Activated naive CD4-positive, alpha-beta T cell treated with anti-CD3 and anti-CD28 coated beads, Interleukin-2, amount 50 U/mL, for 72 hours (primary cell): ENCODE data around the gene NEK9. TPM values are rescaled to one million over a fixed set of nuclear protein-coding genes. Genes with fewer than 3 reads are reported as not detected.

Experiments used
- ATAC-seq, 2 donors: fragments of 150-1000 bp; cut with Tn5 transposase; 2 replicates each; pipeline ENCODE4 v1.10.0; 2021; ENCODE audit warnings: mild to moderate bottlenecking in 2 of 2, moderate library complexity in 2 of 2
- DNase-seq, 2 donors: peaks; one replicate each; pipeline ENCODE4 v3.0.0; 2021 to 2022; ENCODE audit warnings: low spot score in 2 of 2
- H3K27ac Mint-ChIP-seq, 2 donors: one replicate each; pipeline ENCODE4 v1.8.0; 2022; ENCODE audit warnings: mild to moderate bottlenecking in 2 of 2, mixed read lengths in 2 of 2
- H3K36me3 Mint-ChIP-seq, 2 donors: one replicate each; pipeline ENCODE4 v1.8.0; 2022; ENCODE audit warnings: mixed read lengths in 2 of 2
- H3K9me3 Mint-ChIP-seq, 2 donors: one replicate each; pipeline ENCODE4 v1.8.0; 2022; ENCODE audit warnings: mixed read lengths in 2 of 2
- total RNA-seq, 2 donors: library from RNA; stranded (reverse); gene quantifications; one replicate each; pipeline ENCODE4 v1.2.3, GENCODE V29; 2022

NEK9 gene
- total RNA-seq, 2 donors from 2014 or later: 47.9 to 63.1 TPM

DNA sequence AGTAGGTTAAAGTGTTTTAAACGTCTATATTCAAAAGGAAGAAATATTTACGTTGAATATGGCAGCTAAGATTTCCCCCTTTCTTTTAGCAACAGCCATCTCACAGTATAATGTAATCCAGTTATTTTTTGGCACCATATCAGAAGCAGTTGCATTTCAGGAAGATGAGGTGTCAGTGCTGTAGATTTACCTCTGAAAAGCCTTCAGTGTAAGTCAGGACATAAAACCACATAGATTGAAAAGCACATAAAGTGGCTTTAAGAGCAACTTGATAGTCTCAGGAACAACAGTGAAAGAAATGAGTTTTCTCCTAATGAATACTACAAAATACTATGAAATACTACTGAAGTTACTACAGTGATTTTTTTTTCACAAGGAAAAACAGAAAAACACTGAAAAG is 82.5 kb downstream of the NEK9 start:
- H3K9me3 Mint-ChIP-seq: no peaks in the 10 kb centered on the region
- ATAC-seq: peak in 1 of 2 donors; percentile 83
- peak overlapping the region in 1 of 2 donors; percentile 8 for H3K27ac Mint-ChIP-seq
- peaks cover 16 to 29% of the 10 kb centered on the region in 2 donors for H3K36me3 Mint-ChIP-seq
- DNase-seq: no peak

DNA sequence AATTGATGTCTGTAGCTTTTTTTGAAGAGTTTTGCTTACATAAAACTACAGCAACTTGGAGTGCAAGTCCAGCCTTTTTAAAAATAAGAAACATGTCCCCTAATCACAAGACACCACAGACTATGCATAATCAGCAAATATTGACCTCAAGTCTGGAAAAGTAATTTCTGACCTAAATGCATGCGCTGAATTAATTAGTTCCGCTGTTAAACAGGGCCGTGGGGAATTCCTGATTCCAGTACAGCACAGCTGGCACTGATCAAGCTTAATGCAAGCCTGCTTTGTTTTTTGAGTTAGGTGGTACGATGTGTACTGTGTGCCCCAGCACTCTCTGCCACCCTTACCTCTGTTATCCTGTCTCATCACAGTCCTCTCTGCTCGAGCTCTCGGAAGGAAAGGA is 84.8 kb downstream of the NEK9 start:
- DNase-seq (no peak), ATAC-seq (no peak)
- Mint-ChIP-seq H3K27ac (no peak overlapping the region), H3K9me3 (no peaks in the 10 kb centered on the region), H3K36me3 (peaks cover 0 to 17% of the 10 kb centered on the region in 2 donors)

DNA sequence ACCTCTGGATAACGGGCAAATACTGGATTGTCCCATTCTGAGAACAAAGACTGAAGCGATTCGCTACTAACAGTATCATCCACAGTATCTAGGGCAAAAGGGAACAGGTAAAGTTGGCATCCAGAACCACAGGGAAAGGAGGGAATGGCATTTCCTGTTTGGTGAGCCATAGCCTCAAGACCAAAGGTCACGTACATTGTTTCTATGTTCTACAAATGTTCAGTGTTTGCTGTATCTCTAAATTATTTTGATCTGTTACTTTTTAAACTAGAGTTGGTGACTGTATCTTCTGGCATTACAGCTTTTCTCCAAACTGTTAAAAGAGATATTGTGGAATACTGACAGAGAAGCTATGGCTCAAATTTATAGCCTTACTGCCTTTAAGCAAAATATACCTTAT is 85.2 kb downstream of the NEK9 start:
- H3K27ac Mint-ChIP-seq: no peak overlapping the region
- H3K9me3 Mint-ChIP-seq: no peaks in the 10 kb centered on the region
- DNase-seq: no peak
- H3K36me3 Mint-ChIP-seq: peaks cover 0 to 17% of the 10 kb centered on the region in 2 donors
- ATAC-seq: no peak

DNA sequence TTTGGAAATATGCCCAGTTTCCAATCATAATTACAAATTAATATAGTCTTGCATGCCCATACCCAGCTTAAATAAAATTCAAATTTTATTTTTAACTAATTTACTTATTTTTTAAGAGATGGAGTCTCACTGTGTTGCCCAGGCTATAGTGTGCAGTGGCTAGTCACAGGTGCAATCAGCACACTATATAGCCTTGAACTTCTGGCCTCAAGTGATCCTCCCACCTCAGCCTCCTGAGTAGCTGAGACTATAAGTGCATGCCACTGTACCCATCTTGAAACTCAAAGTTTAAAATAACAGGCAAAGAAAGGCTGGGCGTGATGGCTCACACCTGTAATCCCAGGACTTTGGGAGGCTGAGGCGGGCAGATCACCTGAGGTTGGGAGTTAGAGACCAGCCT is 85.9 kb downstream of the NEK9 start:
- Mint-ChIP-seq H3K27ac (no peak overlapping the region), H3K9me3 (no peaks in the 10 kb centered on the region), H3K36me3 (peaks cover 0 to 12% of the 10 kb centered on the region in 2 donors)
- no peak for DNase-seq
- no peak for ATAC-seq

DNA sequence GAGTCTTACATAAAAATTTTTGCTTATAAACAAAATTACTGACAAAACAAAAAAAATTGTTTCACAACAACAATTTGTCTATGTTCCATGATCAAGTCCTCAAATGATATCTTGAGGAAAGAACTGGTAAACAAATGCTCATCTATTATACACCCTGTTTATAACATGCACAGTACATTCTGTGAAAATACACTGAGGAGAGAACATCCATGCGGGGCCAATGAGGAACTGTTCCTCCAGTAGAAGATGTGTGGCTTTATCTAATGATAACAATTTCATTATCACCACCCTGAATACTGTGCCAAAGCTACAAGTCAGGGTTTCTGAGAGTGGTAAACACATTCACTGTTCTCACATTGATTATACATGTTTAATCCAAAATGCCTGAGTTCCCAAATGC is 86.3 kb downstream of the NEK9 start:
- peaks cover 0 to 12% of the 10 kb centered on the region in 2 donors for H3K36me3 Mint-ChIP-seq

DNA sequence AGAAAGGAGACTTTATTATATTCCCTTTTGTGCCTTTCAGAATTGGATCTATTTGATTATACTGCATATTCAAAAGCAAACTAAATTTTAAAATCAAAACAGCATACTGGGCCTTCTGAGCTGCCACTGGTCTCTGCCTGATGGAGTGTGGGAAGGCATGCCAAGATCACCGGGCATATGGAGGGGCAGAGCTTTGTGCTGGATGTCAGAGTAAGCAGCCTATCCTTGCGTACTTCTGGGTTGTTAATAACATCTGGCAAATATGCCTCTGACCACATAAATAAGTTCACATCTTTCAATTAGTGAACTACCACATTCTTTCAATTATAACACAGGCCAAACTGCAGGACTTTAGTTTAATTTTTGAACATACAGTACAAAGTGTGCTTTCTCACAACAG is 93.9 kb downstream of the NEK9 start:
- H3K27ac Mint-ChIP-seq: no peak overlapping the region
- H3K9me3 Mint-ChIP-seq: no peaks in the 10 kb centered on the region
- DNase-seq (no peak), ATAC-seq (no peak)
- peaks cover 0 to 13% of the 10 kb centered on the region in 2 donors for H3K36me3 Mint-ChIP-seq

More for the DNA sequence above, 86.3 kb downstream of the NEK9 start:
- ATAC-seq (no peak), DNase-seq (no peak)
- Mint-ChIP-seq H3K9me3 (no peaks in the 10 kb centered on the region), H3K27ac (no peak overlapping the region)

DNA sequence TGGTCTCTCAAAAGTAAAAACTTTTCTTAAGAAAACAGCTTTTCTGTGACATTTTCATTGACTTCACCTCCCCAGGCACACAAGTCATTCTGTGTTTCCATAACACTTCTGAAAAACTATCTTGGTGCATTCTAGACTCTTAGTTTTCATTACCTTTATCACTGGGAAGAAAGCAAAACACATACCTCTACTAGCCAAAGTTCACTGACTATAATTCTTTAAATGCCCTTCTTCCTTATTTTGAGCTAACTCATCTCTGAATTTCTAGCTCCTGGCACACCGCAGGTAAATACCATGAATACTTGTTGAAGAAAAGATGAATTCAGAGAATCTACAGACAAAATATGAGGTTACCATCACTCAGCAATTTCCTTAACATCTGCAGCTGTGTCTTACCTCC is 96.7 kb downstream of the NEK9 start:
- peaks cover 0 to 7% of the 10 kb centered on the region in 2 donors for H3K36me3 Mint-ChIP-seq
- no peaks in the 10 kb centered on the region for H3K9me3 Mint-ChIP-seq
- ATAC-seq (no peak), DNase-seq (no peak)
- H3K27ac Mint-ChIP-seq: no peak overlapping the region

Other genes starting within 250 kb of the NEK9 start
- gene DLST, start 245.1 kb downstream of the NEK9 start, total RNA-seq: 100 to 1,000 TPM; 125 to 135 TPM
- 1 to 10 TPM; 1.1 to 4.8 TPM for gene RPS6KL1, start 203.8 kb downstream of the NEK9 start, total RNA-seq
- under 1 TPM in 1 of 2 donors, not detected in 1; 0.46 TPM for gene PGF, start 171.5 kb downstream of the NEK9 start, total RNA-seq
- 10 to 100 TPM; 40.1 to 63.7 TPM for gene EIF2B2, start 124.1 kb downstream of the NEK9 start, total RNA-seq
- gene MLH3, start 75.6 kb downstream of the NEK9 start, total RNA-seq: 10 to 100 TPM; 28.7 to 32.9 TPM
- gene ACYP1, start 63.0 kb downstream of the NEK9 start, total RNA-seq: 10 to 100 TPM; 33.9 to 58.6 TPM
- gene ZC2HC1C, start 57.4 kb downstream of the NEK9 start, total RNA-seq: 1 to 10 TPM; 1.5 to 1.8 TPM
- 100 to 1,000 TPM; 148 to 158 TPM for gene TMED10, start 49.6 kb upstream of the NEK9 start, total RNA-seq
- gene FOS, start 151.8 kb upstream of the NEK9 start, total RNA-seq: 10 to 100 TPM; 55.8 to 65.9 TPM